HG02610 (cell line): ENCODE measurements around the gene KLHL21.
A peak's percentile ranks its signal among the peaks of the same experiment; 100 is the strongest.

Source experiments
- ATAC-seq: cut with Tn5 transposase; IDR thresholded peaks from one replicate; pipeline ENCODE4 v1.9.1; 2021; ENCODE audit warnings: mild to moderate bottlenecking, moderate library complexity; ENCODE audit not compliant: unreplicated experiment

The KLHL21 gene

DNA sequence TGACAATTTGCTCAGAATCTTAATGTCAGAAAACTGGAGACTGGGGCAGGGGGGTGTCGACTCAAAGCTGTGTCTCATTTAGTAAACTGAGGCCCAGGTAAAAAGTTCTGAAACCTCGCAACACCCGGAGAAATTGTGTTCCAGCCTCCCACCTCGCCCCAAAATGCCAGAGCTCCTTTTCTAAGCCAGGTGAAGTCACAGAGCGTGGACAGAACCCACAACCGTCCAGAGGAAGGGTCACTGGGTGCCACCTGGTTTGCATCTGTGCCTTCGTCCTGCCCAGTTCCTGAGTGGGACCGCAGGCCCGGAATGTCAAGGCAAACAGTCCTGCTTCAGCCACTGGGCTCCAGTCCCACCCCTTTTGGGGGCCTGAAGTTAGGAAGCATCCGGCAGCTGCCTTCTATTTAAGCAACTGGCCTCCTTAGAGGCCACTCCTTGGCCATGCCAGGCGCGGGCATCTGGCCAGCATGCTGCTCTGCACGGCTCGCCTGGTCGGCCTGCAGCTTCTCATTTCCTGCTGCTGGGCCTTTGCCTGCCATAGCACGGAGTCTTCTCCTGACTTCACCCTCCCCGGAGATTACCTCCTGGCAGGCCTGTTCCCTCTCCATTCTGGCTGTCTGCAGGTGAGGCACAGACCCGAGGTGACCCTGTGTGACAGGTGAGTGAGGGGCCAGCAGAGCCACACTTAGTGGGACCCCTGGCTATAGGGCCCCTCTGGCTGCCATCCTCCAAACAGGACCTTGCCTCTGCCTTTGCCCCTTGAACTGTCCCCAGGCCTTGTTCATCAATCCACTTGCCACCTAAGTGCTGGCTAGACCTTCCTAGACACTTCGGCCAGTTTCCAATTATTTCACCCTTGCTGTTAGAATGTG is 47.5 kb downstream of the KLHL21 start, which contains the start of gene TAS1R1:
Gene TAS1R1 (plus strand): TSS at position 401 of the 872 bp plus-strand sequence. CDS start 67 bp downstream, at position 468.
- ATAC-seq: no peak

DNA sequence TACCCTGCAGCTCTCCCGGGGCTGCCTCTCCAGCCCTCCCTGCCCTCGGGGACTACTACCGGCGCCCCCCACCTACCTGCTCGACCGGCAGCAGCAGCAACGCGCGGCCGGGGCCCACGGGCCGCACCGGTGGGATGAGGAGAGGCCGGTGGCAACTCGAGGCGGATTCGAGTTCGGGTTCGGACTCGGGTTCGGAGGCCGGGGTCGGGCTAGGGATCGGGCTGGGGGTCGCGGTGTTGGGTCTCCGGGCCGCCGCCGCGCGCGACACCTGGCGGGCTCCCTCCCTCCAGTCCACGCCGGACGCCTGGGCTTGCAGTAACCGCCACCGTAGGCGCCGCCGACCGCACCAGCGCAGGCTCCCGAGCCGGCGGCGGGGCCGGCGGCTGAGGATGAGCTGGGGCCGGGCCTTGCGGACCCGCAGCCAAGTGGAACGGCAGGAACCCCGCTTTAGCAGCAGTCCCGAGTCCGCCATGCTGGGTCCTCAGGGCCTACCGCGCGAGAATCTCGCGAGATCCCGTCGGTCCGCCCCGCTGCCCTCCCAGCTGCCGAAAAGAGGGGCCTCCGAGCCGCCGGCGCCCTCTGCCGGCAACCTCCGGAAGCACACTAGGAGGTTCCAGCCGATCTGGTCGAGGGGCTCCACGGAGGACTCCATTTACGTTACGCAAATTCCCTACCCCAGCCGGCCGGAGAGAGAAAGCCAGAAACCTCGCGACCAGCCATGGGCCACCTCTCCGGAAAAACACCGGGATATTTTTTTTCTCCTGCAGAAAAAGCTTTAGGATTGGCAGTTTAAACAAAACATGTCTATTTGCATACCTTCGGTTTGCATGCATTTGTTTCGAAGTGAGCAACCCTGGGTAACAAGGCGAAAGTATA is 48.4 kb downstream of the KLHL21 start, which contains the start of gene NOL9:
Gene NOL9 (minus strand): TSS at position 483 of the 876 bp plus-strand sequence. CDS start 11 bp downstream, at position 472.
- ATAC-seq: peak; percentile 93

DNA sequence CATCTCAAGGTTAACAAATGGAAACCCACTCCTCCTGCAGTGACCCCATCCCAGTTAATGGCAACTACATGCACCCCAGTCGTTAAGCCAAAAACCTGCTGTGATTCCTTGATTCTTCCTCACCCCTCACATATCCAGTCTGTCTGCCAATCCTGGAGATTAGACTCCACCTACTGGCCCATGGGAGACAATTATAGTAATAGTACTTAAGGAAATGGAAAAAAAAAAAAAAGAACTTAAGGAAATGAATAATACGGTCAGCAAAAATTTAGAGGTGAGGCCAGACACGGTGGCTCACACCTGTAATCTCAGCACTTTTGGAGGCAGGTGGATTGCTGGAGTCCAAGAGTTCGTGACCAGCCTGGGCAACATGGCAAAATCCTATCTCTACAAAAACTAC is 55.4 kb downstream of the KLHL21 start:
- no peak for ATAC-seq

DNA sequence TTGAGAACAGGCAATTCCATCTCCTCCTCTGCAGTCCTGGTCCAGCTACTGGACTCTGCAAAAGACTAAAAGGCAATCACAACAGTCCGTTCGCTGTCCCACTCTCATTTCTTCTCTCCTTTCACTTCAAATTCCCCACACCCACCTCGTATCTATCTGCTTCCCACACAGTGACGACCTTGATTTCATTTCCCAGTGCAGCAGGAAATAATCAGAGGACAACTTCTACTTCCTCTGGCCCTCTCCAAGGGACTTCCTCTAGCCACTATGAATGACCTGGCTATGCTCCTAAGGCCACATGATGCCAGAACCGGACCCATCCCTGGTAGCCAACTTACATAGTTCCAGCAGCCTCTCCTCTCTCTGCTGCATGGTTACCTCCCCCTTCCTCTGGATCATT is 56.3 kb downstream of the KLHL21 start:
- ATAC-seq: no peak

DNA sequence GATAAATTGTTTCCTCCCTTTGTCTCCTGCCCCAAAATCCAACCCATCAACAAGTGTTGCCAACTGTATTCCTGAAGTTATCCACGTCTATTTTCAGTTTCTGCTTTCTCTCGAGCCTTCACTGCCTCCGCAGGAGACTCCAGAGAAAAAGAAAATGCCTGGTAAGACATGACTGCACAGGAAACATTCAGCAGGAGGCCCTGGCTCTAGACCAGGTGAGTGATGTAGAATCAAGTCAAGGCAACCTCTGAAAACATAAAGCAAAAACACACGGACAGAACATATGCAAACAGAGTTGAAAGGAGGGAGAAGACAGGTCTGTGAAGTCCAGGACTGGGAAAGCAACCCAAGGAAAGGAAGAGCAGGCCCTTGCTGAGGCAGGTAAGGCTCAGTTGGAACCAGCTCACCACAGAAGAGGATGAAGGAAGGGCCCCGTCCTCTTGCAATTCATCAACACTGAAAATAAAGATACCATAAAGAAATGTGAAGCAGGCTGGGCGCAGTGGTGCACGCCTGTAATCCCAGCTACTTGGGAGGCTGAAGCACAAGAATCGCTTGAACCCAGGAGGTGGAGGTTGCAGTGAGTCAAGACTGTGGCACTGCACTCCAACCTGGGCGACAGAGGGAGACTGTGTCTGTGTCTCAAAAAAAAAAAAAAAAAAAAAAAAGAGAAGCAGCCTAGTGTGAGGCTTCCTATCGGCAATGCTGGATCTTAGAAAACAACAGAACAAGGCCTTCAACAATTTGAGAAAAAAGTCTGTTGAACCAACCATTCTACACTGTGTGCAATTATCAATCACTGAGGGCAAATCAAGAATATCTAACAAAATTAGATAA is 57.2 kb downstream of the KLHL21 start:
- ATAC-seq: no peak

DNA sequence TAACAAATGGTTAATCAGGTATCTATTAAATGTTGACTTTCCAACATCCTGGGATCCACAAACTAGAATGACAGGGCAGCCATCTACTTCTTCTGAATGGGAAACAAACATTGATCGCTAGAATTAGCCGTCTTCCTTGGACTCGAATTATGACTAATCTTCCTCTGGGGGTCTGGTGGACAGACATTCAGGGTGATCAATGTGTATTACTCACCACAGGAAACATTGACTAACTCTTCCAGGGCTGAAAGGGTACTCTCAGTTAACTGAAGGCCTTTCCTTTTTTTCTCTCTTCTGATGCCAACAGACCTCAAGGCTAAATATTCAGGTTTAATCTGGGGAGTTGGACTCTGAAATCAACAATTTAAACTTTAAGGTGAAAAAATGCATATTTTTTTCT is 57.8 kb downstream of the KLHL21 start:
- ATAC-seq: no peak
